ENCODE measurements around the gene NTN1.
"Not testable (repeated sequence)": the region's sequence is repeated elsewhere in the genome, so short reads cannot be mapped to it uniquely, and the experiment has no call there.

Gene NTN1

GRCh38 chr17:9151740-9152139 is 130.4 kb downstream of the NTN1 start:
- DNase-seq (ENCODE audit: low read depth in 3 of 3, low spot score in 1 of 3): not testable (repeated sequence)

DNA sequence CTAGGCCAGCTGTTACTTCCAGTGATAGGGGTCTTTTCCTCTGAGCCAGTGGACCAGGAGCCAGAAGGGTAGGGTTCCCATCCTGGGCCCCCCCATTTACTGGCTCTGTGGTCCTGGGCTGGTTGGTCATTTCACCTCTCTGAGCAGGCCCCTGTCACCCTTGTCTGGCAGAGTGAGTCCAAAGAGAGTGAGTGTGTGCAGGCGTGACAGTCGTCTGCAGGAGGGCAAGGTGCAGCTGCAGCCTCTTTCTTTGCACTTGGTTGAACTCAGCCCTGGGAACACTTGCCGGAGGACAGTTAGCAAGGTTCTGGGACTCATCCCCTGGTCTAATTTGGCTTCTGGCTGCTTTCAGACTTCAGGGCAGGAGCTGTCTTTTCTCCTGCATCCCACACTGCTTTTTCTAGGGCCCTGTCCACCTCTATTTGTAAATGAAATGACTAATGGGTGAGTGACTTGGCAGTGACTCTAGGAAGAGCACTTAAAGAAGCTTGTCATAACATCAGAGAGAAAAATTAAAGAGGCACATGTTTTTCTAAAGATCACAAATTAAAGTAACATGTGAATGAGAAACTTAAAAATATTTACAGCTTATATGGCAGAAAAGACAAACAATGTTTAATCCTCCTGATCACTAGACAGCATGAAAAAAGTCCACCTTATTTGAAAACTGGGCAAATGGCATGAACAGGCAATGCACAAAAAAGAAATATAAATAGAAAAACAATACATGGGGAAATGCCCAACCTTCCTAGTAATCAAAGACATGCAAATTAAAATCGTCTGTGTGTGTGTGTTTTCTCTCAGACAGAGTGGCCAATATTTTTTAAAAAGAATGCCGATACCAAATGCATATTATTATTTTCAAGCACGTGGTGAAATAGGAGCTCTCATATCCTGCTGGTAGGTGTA is 137.5 kb downstream of the NTN1 start:
- DNase-seq (ENCODE audit: low read depth in 3 of 3, low spot score in 1 of 3): no peak

DNA sequence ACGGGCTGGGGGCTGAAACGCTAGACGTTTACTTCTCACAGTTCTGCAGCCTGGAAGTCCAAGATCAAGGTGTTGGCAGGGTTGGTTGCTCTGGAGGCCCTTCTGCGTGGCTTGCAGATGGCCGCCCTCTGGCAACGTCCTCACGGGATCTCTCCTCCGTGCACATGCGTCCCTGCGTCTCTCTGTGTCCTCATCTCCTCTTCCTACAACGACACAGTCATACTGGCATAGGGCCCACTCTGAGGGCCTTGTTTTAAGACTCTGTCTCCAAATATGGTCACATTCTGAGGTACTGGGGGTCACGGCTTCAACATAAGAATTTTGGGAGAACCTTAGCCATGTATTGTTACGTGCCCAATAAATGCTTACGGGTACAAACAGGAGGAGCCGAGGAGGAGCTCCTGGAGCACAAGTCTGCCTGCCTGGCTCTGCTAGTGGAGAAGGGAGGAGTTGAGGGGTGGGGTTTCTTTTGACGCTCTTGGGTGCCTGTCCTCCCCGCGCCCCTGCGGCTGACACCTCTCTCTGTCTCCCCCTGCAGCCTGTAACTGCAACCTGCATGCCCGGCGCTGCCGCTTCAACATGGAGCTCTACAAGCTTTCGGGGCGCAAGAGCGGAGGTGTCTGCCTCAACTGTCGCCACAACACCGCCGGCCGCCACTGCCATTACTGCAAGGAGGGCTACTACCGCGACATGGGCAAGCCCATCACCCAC is 141.1 kb downstream of the NTN1 start:
- no peak for DNase-seq (ENCODE audit: low read depth in 3 of 3, low spot score in 1 of 3)

DNA sequence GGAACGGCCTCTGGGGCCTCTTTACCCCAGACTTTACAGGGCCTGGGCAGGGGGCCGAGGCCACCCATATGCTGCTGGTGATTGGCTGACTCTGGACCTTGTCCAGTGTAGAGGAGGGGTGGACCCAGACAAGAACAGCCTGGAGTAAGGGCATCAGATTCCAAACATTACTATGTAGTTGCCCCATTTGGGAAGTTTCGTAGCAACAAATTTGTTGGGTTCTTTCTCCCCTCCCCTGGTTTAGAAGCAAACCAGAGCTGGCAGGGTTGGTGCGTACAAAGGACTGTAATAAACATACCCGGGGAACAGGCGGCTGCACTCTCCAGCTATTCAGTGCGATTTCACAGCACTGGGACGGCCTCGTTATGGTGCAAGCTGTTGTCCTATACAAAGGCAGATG is 145.5 kb downstream of the NTN1 start:
- no peak for DNase-seq (ENCODE audit: low read depth in 3 of 3, low spot score in 1 of 3)

GRCh38 chr17:9167379-9167778 is 146.1 kb downstream of the NTN1 start:
- no peak for DNase-seq (ENCODE audit: low read depth in 3 of 3, low spot score in 1 of 3)

DNA sequence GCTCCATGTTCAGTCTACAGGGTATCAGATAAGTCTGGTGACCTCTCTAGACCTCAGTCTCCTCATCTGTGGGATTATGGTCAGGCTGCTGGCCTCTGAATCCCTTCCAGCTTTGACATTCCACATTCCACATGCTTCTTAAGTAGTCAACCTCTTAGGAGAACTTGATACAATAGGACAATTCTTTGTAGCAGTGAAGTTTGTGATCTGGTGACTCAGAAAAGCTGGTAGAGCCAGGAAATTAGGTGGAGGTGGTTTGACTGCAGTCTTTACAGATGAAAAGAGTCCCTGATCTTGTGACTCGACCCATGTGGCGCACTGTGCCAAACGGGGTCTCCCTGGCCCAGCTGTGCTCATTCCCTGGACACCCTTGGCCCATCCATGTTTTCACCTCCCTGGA is 147.8 kb downstream of the NTN1 start:
- DNase-seq (ENCODE audit: low read depth in 3 of 3, low spot score in 1 of 3): no peak

DNA sequence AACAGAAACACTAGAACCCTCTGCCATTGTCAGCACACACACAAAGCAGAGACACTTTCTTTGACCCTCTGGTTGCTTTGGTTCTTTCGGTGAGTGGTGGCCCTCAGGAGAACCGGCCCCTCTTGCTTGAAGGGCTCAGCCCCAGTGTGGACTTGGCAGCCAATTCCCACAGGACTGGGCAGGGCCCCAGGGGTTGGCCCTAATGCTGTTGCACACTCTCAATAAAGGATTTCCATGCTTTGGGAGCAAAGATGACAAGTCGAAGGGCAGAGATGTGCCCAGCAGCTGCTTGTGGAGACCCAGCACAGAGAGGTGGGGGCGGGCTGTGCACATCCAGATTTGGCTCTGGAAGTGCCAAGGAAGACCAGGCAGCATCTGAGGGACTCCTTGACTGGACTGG is 149.0 kb downstream of the NTN1 start:
- DNase-seq (ENCODE audit: low read depth in 3 of 3, low spot score in 1 of 3): no peak

DNA sequence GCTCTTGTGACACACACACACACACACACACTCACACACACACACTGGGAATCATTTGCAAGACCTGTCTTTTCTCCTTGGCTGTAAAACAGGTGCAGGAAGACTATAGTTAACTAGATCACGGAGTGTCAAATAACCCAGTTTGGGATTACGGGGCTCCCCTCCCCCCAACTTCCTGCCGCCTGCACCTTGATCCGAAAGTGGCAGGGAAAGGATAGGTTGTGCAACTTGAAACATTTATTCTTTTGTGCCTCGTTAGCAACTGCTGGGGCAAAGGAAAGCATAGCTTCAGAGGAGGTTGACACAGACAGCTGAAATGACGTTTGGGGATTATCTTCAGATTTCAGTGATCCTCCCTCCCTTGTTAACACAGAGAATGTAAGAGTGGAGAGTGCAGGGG is 149.5 kb downstream of the NTN1 start:
- no peak for DNase-seq (ENCODE audit: low read depth in 3 of 3, low spot score in 1 of 3)

DNA sequence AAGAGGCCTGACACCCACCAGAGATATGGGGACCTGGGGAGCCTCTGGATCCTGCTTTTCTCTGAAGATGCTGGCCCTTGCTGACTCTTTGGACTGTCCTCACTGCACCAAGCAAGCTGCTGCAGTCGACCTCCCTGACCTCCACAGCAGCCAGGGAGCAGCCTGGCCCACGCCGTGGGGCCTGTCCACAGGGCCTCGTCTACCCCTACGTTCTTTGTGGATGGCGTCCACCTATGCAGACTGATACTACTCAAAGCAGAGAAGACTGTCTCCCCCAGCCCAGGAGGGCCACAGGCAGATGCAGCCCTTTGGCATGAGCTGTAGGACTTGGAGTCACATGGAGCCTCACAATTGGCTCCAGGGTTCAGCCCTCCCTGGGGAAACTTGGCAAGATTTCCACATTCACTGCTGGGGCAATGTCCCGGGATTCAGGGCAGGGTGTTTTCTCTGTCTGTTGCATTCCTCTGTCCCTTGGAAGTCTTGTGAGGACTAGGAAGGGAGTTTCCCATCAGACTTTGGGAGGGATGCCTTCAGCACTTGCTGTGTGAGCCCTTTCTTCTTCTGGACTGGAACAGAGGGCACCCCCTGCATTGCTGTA is 152.2 kb downstream of the NTN1 start:
- no peak for DNase-seq (ENCODE audit: low read depth in 3 of 3, low spot score in 1 of 3)

GRCh38 chr17:9174312-9174711 is 153.0 kb downstream of the NTN1 start:
- no peak for DNase-seq (ENCODE audit: low read depth in 3 of 3, low spot score in 1 of 3)

DNA sequence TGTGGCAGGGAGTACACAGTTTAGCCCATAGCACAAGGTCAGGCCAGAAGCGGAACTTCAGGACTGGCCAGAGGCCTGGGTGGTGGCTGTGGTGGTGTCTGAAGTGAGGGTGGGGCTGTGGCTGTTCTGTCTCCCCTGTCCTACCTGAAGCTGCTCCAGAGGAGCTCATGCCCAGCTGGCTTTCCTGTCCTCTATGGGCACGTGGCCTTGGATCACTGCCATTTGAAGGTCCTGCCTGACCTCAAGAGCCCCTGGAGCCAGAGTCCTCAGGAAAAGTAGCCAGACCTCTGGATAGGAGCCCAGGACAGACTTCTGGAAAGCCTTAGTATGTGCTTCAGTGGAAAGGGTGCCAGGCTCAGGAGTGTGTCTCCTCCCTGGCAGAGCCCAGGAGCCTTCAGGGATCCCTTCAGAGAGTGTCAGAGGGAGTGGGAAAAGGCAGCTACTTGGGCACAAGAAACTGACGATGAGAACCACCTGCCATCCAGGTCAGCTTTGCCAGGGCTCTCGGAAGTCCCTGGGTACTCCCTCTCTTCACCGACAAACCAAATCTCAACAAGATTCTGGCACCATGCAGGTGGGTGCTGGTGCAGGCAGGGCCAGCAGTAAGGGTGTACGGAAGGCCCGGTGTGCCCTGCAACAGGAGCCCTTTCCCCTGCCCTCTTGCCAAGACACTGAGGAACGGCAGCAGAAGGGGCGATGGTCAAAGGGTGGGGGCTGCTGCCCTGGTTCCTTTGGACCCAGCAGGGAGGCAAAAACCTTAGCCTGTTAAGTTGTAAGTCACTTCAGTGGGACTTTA is 153.7 kb downstream of the NTN1 start:
- no peak for DNase-seq (ENCODE audit: low read depth in 3 of 3, low spot score in 1 of 3)

DNA sequence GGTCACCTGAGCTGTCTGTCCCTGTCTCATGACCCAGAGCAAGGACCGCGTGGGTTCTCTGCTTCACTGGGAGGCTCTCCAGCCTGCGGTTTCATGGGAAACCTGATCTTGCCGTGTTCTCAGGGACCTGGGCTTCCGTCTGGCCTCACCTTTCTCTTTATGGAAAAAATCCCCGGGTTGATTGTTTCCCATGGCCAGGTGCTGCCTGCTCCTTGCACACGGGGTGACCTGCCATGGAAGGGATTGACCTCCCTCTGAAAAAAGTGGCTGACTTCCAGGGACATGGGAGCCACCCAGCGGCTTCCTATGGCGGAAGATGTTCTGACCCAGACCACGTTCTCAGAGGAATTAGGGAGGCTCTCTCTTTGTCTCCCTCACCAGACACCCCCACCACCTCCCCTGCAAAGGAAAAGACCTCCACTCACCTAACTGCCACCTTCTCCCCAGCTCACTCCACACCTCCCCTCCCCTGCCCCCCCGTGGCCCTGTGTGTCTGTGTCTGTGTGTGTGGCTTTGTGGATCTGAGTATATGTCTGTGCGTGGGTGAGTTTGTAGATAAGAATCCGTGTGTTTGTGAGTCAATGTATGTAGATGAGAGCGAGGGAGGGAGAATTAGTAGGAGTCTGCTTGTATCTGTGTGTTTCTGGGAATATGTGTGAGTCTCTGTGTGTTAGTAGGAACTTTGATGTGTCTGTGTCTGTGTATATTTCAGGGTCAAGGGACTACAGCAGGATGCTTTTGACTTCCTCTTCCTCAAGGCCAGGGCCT is 154.6 kb downstream of the NTN1 start:
- no peak for DNase-seq (ENCODE audit: low read depth in 3 of 3, low spot score in 1 of 3)

GRCh38 chr17:9177212-9177611 is 155.9 kb downstream of the NTN1 start:
- no peak for DNase-seq (ENCODE audit: low read depth in 3 of 3, low spot score in 1 of 3)

DNA sequence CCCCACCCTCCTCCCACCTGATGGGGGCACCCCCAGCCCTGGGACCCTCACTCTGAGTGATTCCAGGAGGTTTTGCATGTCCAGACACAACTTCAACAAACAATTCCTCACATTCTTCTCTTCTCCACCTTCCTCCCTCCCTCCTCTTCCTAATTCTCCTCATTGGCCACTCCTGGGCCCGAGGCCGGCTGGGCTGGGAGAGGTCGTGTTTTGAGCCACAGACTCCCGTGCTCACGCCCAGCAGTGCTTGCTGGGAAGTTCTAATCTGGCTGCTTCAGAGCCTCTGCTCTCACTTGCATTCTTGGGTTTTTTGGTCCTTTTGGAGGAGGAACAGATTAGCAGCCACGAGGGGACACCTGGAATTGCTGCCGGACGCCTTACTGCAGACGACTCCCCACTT is 157.0 kb downstream of the NTN1 start:
- DNase-seq (ENCODE audit: low read depth in 3 of 3, low spot score in 1 of 3): no peak

GRCh38 chr17:9179602-9180001 is 158.3 kb downstream of the NTN1 start:
- DNase-seq (ENCODE audit: low read depth in 3 of 3, low spot score in 1 of 3): no peak

DNA sequence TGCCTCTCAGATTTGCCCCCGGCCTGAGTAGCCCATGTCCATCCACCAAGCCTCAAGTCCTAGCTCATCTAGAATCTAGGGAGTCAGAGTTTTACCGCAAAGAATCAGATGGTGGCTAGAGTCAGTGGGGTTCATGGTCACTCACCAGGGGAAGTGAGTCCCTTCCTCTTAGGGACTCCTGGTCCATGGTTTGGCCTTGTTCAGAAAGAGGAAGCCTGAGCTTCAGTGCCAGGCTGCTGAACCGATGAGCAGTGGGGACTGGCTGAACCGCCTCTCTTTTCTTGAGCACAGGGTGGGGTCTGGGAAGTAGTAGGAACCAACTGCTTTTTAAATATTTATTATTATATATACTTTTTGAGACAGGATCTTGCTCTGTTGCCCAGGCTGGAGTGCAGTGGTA is 160.3 kb downstream of the NTN1 start:
- DNase-seq (ENCODE audit: low read depth in 3 of 3, low spot score in 1 of 3): no peak

DNA sequence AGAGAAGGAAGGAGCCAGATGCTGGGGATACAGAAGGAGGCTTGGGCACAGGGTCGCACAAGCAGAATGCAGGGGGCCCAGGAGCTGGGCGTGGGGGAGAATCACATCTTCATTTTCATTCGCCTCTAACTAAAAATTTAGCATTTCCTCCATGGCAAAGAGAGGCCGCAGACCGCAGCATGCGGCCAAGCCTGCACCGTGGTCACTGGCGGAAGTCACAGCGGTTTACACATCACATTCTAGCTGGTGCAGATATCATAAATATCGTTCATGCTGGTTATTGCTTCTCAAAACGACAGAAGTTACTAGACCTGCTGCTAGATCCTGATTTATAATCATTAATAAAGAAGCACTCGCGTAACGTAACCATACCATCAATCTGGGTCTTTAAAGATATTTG is 162.0 kb downstream of the NTN1 start:
- DNase-seq (ENCODE audit: low read depth in 3 of 3, low spot score in 1 of 3): no peak

- no peak for DNase-seq (ENCODE audit: low read depth in 3 of 3, low spot score in 1 of 3)
Observed at GRCh38 chr17:9185142-9185541, 163.8 kb downstream of the NTN1 start.

DNA sequence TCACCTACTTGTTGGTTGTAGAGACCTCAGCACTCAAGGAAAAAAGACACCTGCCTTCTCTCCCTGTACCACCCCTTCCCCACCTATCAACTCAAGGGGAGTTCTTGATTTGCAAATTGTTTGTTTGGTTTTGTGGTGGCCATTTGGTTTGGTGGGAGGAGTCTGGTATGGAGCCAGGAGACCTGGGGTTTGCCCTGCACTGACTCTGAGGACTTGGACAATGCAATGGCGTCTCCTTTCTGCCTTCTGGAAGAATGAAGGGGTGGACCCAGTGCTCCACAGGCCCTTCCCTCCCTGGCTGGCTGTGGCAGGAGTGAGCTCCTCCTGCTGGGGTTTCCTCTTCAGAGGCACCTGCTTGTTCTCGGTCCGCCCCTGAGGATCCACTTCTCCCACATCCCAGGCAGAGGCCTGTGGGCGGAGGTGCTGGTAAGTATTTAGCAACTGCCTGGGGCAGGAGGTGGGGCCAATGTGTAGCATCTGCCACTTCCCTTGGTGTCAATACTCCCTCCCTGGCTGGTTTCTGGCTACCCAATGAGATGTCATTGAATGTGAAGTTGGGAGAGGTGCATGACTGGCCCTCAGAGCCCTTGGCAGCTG is 164.5 kb downstream of the NTN1 start:
- no peak for DNase-seq (ENCODE audit: low read depth in 3 of 3, low spot score in 1 of 3)

DNA sequence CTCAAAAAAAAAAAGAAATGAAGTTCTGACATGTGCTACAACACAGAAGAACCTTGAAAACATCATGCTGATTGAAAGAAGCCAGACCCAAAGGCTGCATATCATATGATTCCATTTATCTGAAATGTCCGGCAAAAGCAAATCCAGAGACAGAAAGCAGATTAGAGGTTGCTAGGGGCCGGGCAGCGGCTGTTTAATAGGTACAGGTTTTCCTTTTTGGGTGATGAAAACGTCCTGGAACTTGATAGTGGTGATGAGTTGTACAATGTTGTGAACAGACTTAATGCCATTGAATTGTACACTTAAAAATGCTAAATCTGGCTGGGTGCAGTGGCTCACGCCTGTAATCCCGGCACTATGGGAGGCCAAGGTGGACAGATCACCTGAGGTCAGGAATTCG is 166.5 kb downstream of the NTN1 start:
- no peak for DNase-seq (ENCODE audit: low read depth in 3 of 3, low spot score in 1 of 3)
